ENCODE measurements around the gene JUND. TPM values are rescaled to one million over a fixed set of nuclear protein-coding genes. Genes with fewer than 3 reads are reported as not detected.

Gene JUND
- total RNA-seq, 2 experiments from 2014 or later = 1,827 to 1,976 TPM

DNA sequence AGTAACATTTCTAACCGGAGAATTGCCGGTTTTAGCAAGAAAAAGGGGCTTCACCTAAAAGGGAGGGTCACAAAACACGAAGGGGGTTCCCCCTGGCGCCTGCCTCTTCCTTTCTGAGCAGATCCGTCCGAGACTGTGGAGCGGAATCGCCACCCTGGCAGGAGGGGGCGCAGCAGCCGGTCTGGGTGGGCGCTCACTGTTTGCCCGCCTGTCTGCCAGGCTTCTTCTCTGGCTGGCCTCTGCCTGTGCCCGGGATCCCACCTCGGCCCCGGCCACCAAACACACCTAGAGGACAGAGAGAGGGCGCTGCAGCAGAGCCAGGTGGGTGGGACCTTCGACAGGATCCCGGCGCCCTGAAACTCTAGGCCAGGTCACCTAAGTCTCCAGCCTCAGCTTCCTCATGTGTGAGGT, 25.9 kb upstream of the JUND start:
- intact Hi-C loops (cut with DNase I, micrococcal nuclease) = no loop called here
- ATAC-seq (ENCODE audit: poor library complexity) (no peak), DNase-seq (peak in 4 of 14 experiments; percentile 31 to 72 (median 64))
- Mint-ChIP-seq H3K27me3 (no peaks in the 10 kb centered on the region), H3K9me3 (no peaks in the 10 kb centered on the region), H3K4me3 (peak overlapping the region; percentile 96), H3K27ac (peak overlapping the region; percentile 98), H3K4me1 (ENCODE audit: low read depth) (peaks cover 47% of the 10 kb centered on the region), H3K36me3 (ENCODE audit: low read depth) (peaks cover 36% of the 10 kb centered on the region)
- peak overlapping the region; percentile 53 to 92 for H3K27ac ChIP-seq (ENCODE audit: low read depth in 1 of 2, low read length in 2 of 2)
- no peaks in the 10 kb centered on the region for H3K27me3 ChIP-seq (ENCODE audit: control insufficient read depth in 1 of 2, insufficient read depth in 2 of 2, low read length in 2 of 2)
- ChIA-PET CTCF (interaction anchor here (1.4 to 1.5 kb wide), 2 partner anchors 21 to 28 kb away, joined by 5 to 13 read pairs; no protein-coding TSS in a partner anchor), POLR2A (interaction anchor here (1.1 to 3.4 kb wide), 4 partner anchors 10 to 27 kb away, joined by 9 to 71 read pairs (median 15); partner anchors contain the start of genes JUND and LSM4)
- H3K4me3 ChIP-seq (ENCODE audit: low read length) = peak overlapping the region; percentile 13
- peaks cover 72% of the 10 kb centered on the region for H3K4me1 ChIP-seq (ENCODE audit: insufficient read depth, low read length)
- peaks cover 0 to 6% of the 10 kb centered on the region in 2 experiments for H3K9me3 ChIP-seq (ENCODE audit: control insufficient read depth in 1 of 2, insufficient read depth in 1 of 2, low read length in 2 of 2)
- TF ChIP-seq, protein P1, sequence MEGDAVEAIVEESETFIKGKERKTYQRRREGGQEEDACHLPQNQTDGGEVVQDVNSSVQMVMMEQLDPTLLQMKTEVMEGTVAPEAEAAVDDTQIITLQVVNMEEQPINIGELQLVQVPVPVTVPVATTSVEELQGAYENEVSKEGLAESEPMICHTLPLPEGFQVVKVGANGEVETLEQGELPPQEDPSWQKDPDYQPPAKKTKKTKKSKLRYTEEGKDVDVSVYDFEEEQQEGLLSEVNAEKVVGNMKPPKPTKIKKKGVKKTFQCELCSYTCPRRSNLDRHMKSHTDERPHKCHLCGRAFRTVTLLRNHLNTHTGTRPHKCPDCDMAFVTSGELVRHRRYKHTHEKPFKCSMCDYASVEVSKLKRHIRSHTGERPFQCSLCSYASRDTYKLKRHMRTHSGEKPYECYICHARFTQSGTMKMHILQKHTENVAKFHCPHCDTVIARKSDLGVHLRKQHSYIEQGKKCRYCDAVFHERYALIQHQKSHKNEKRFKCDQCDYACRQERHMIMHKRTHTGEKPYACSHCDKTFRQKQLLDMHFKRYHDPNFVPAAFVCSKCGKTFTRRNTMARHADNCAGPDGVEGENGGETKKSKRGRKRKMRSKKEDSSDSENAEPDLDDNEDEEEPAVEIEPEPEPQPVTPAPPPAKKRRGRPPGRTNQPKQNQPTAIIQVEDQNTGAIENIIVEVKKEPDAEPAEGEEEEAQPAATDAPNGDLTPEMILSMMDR (IDR thresholded peaks at IDR 0.05) = no peak
- H3K36me3 ChIP-seq (ENCODE audit: insufficient read depth, low read length) = peaks cover 41% of the 10 kb centered on the region

DNA sequence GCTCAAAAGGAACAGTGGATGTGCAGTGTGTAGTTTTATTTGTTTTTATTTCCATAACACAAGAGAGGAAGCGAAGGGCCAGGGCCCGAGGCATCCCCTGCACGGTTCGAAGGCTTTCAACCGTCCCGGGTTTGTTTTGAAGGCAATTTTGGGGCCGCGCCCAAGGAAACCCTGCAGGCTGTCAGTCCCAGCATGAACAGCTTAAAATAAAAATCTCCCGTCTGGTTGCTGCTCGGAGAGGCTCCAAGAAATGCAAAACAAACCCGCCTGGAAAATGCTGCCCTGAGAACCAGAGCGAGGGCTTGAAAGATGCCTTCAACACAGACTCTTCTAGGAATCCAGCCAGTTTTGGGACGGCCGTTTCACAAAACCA, 25.5 kb upstream of the JUND start:
- peak overlapping the region; percentile 13 for H3K4me3 ChIP-seq (ENCODE audit: low read length)
- H3K36me3 ChIP-seq (ENCODE audit: insufficient read depth, low read length) = peaks cover 37% of the 10 kb centered on the region
- no peaks in the 10 kb centered on the region for H3K27me3 ChIP-seq (ENCODE audit: control insufficient read depth in 1 of 2, insufficient read depth in 2 of 2, low read length in 2 of 2)
- H3K27ac ChIP-seq (ENCODE audit: low read depth in 1 of 2, low read length in 2 of 2) = peak overlapping the region; percentile 53 to 92
- intact Hi-C loops (cut with DNase I, micrococcal nuclease) = no loop called here
- peak in 5 of 14 experiments; percentile 25 to 57 (median 35) for DNase-seq
- no peak for ATAC-seq (ENCODE audit: poor library complexity)
- H3K9me3 Mint-ChIP-seq = no peaks in the 10 kb centered on the region
- POLR2A ChIA-PET = interaction anchor here (1.1 to 3.4 kb wide), 4 partner anchors 11 to 26 kb away, joined by 9 to 71 read pairs (median 15); partner anchors contain the start of genes JUND and LSM4
- peaks cover 47% of the 10 kb centered on the region for H3K4me1 Mint-ChIP-seq (ENCODE audit: low read depth)
- H3K27ac Mint-ChIP-seq = peak overlapping the region; percentile 98
- H3K36me3 Mint-ChIP-seq (ENCODE audit: low read depth) = peaks cover 36% of the 10 kb centered on the region
- H3K9me3 ChIP-seq (ENCODE audit: control insufficient read depth in 1 of 2, insufficient read depth in 1 of 2, low read length in 2 of 2) = peaks cover 0 to 6% of the 10 kb centered on the region in 2 experiments
- H3K27me3 Mint-ChIP-seq = no peaks in the 10 kb centered on the region
- TF ChIP-seq, protein P1 (IDR thresholded peaks at IDR 0.05) = no peak
- H3K4me3 Mint-ChIP-seq = peak overlapping the region; percentile 96
- peaks cover 72% of the 10 kb centered on the region for H3K4me1 ChIP-seq (ENCODE audit: insufficient read depth, low read length)
- CTCF ChIA-PET = interaction anchor here (1.4 to 1.5 kb wide), 2 partner anchors 21 to 27 kb away, joined by 5 to 13 read pairs; no protein-coding TSS in a partner anchor

DNA sequence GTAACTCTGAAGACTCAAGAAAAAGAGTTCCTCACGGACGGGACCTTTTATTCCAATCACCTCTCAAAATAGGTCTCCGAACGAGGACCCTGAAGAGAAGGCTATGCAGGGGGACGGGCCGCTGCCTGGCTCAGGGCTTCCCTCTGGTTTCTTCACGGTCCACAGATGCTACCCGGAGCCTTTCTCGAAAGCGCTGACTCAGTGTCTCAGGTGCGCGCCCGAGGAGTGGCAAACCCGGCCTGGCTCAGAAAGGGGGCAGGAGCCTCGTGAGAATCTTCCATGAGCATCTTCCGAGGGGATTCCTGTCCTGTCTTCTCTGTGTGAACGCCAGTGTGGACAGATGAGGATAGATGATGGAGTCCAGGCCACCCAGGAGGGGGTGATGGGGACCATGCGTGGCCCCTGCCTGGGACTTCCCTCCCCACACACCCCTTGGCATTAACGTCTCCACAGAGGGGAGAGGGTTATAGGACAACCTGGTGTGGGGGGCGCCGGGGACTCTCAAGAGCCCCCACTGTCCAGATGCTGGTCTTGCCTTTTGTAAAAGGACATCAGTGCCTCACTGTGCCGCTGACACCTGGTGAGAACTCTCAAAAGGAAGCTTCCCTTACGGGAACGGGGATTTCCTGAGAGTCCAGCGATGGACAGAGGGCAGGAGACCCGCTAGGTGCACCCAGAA, 24.9 kb upstream of the JUND start:
- peaks cover 77% of the 10 kb centered on the region for H3K4me1 ChIP-seq (ENCODE audit: insufficient read depth, low read length)
- peaks cover 0 to 6% of the 10 kb centered on the region in 2 experiments for H3K9me3 ChIP-seq (ENCODE audit: control insufficient read depth in 1 of 2, insufficient read depth in 1 of 2, low read length in 2 of 2)
- ChIA-PET CTCF (interaction anchor here (1.4 to 5.6 kb wide), 3 partner anchors 22 to 27 kb away, joined by 5 to 78 read pairs (median 13); partner anchors contain the start of gene JUND), POLR2A (interaction anchor here (1.1 to 7.8 kb wide), 6 partner anchors 11 to 26 kb away, joined by 9 to 465 read pairs (median 33); partner anchors contain the start of genes JUND and LSM4)
- peaks cover 47% of the 10 kb centered on the region for H3K4me1 Mint-ChIP-seq (ENCODE audit: low read depth)
- TF ChIP-seq, protein P1 (IDR thresholded peaks at IDR 0.05) = no peak
- peaks cover 36% of the 10 kb centered on the region for H3K36me3 Mint-ChIP-seq (ENCODE audit: low read depth)
- ATAC-seq (ENCODE audit: poor library complexity) (no peak), DNase-seq (peak in 2 of 14 experiments; percentile 21 to 31)
- peak overlapping the region; percentile 13 for H3K4me3 ChIP-seq (ENCODE audit: low read length)
- intact Hi-C loops (cut with DNase I, micrococcal nuclease) = no loop called here
- H3K36me3 ChIP-seq (ENCODE audit: insufficient read depth, low read length) = peaks cover 32% of the 10 kb centered on the region
- H3K9me3 Mint-ChIP-seq = no peaks in the 10 kb centered on the region
- H3K4me3 Mint-ChIP-seq = peak overlapping the region; percentile 96
- no peaks in the 10 kb centered on the region for H3K27me3 Mint-ChIP-seq
- H3K27me3 ChIP-seq (ENCODE audit: control insufficient read depth in 1 of 2, insufficient read depth in 2 of 2, low read length in 2 of 2) = no peaks in the 10 kb centered on the region
- peak overlapping the region; percentile 33 to 92 for H3K27ac ChIP-seq (ENCODE audit: low read depth in 1 of 2, low read length in 2 of 2)
- H3K27ac Mint-ChIP-seq = peak overlapping the region; percentile 98
